Measurements from ENCODE around the gene REEP1. TPM values are rescaled to one million over a fixed set of nuclear protein-coding genes. Genes with fewer than 3 reads are reported as not detected.

REEP1 gene
- total RNA-seq, 1 experiment from 2014 or later = not detected

DNA sequence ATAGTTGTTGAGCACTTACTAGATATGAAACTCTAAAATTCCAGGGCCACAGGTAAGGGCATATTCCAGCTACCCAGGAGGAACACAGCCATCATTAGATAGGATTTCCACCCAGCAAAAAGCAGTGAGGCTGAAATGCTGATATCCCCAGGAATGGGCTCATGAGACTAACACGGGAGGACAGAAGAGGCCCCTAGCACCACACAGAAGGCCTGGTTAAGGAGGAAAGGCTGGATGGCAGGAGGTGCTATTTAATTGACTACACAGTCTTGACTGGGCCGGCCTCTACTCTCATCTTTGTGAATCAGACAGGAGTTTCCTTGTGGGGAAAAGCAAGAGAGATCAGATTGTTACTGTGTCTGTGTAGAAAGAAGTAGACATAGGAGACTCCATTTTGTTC, 76.4 kb downstream of the REEP1 start:
- intact Hi-C loops (cut with micrococcal nuclease) = no loop called here
- H3K9me3 Mint-ChIP-seq (ENCODE audit: unreplicated experiment) = no peaks in the 10 kb centered on the region
- ChIA-PET POLR2A (no interaction called here), CTCF (no interaction called here)
- no peak for TF ChIP-seq CTCF (IDR thresholded peaks at IDR 0.05; ENCODE audit: unreplicated experiment)
- no peaks in the 10 kb centered on the region for H3K36me3 Mint-ChIP-seq (ENCODE audit: insufficient read depth, unreplicated experiment)
- no peaks in the 10 kb centered on the region for H3K27me3 Mint-ChIP-seq (ENCODE audit: insufficient read depth, unreplicated experiment)
- no peak overlapping the region for H3K4me3 Mint-ChIP-seq (ENCODE audit: unreplicated experiment)
- H3K4me1 Mint-ChIP-seq (ENCODE audit: insufficient read depth, unreplicated experiment) = no peaks in the 10 kb centered on the region
- no TSS peak for BruUV-seq (replicated peaks)
- no peak for DNase-seq (ENCODE audit: unreplicated experiment)
- no peak overlapping the region for H3K27ac Mint-ChIP-seq (ENCODE audit: low read depth, unreplicated experiment)

- CTCF ChIA-PET = interaction anchor here (0.6 to 1.5 kb wide), 2 partner anchors 34 to 37 kb away, joined by 6 read pairs; no protein-coding TSS in a partner anchor
- no peaks in the 10 kb centered on the region for H3K4me1 Mint-ChIP-seq (ENCODE audit: insufficient read depth, unreplicated experiment)
- H3K9me3 Mint-ChIP-seq (ENCODE audit: unreplicated experiment) = no peaks in the 10 kb centered on the region
- no peak overlapping the region for H3K4me3 Mint-ChIP-seq (ENCODE audit: unreplicated experiment)
- H3K27ac Mint-ChIP-seq (ENCODE audit: low read depth, unreplicated experiment) = no peak overlapping the region
- DNase-seq (ENCODE audit: unreplicated experiment) = no peak
- no peaks in the 10 kb centered on the region for H3K27me3 Mint-ChIP-seq (ENCODE audit: insufficient read depth, unreplicated experiment)
- intact Hi-C loops (cut with micrococcal nuclease) = no loop called here
- POLR2A ChIA-PET = no interaction called here
- no TSS peak for BruUV-seq (replicated peaks)
- no peak for TF ChIP-seq CTCF (IDR thresholded peaks at IDR 0.05; ENCODE audit: unreplicated experiment)
- H3K36me3 Mint-ChIP-seq (ENCODE audit: insufficient read depth, unreplicated experiment) = no peaks in the 10 kb centered on the region
These were observed 79.3 kb downstream of the REEP1 start for GRCh38 chr2:86258106-86258505.

GRCh38 chr2:86256982-86257381, 80.4 kb downstream of the REEP1 start:
- Mint-ChIP-seq H3K27me3 (ENCODE audit: insufficient read depth, unreplicated experiment) (no peaks in the 10 kb centered on the region), H3K27ac (ENCODE audit: low read depth, unreplicated experiment) (no peak overlapping the region), H3K4me1 (ENCODE audit: insufficient read depth, unreplicated experiment) (no peaks in the 10 kb centered on the region), H3K4me3 (ENCODE audit: unreplicated experiment) (no peak overlapping the region), H3K9me3 (ENCODE audit: unreplicated experiment) (no peaks in the 10 kb centered on the region), H3K36me3 (ENCODE audit: insufficient read depth, unreplicated experiment) (no peaks in the 10 kb centered on the region)
- no peak for TF ChIP-seq CTCF (IDR thresholded peaks at IDR 0.05; ENCODE audit: unreplicated experiment)
- intact Hi-C loops (cut with micrococcal nuclease) = no loop called here
- ChIA-PET CTCF (interaction anchor here (1.5 kb wide), 1 partner anchor 36 kb away, joined by 6 read pairs; no protein-coding TSS in a partner anchor), POLR2A (no interaction called here)
- DNase-seq (ENCODE audit: unreplicated experiment) = no peak
- BruUV-seq (replicated peaks) = no TSS peak

DNA sequence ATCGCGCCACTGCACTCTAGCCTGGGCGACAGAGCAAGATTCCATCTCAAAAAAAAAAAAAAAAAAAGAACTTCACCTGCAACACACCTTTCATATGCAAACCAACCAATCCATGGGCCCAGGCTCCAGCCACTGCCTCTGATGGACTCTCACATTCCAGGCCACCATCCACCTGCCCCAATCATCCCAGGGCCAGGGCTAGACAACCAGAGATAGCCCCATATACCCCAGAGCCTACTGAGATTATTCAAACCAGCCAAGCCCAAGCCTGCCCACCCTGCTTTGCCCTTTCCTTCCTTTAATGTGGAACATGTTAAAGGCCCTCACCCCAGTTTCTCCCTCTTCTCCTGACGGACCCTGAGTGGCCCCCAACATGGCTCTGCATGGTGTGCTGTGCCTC, 81.1 kb downstream of the REEP1 start:
- H3K27me3 Mint-ChIP-seq (ENCODE audit: insufficient read depth, unreplicated experiment) = peaks cover 3% of the 10 kb centered on the region
- H3K4me1 Mint-ChIP-seq (ENCODE audit: insufficient read depth, unreplicated experiment) = no peaks in the 10 kb centered on the region
- no peak overlapping the region for H3K27ac Mint-ChIP-seq (ENCODE audit: low read depth, unreplicated experiment)
- POLR2A ChIA-PET = no interaction called here
- CTCF ChIA-PET = no interaction called here
- no peak for TF ChIP-seq CTCF (IDR thresholded peaks at IDR 0.05; ENCODE audit: unreplicated experiment)
- no peaks in the 10 kb centered on the region for H3K36me3 Mint-ChIP-seq (ENCODE audit: insufficient read depth, unreplicated experiment)
- H3K9me3 Mint-ChIP-seq (ENCODE audit: unreplicated experiment) = no peaks in the 10 kb centered on the region
- no peak for DNase-seq (ENCODE audit: unreplicated experiment)
- H3K4me3 Mint-ChIP-seq (ENCODE audit: unreplicated experiment) = no peak overlapping the region
- no TSS peak for BruUV-seq (replicated peaks)
- intact Hi-C loops (cut with micrococcal nuclease) = no loop called here

Data from MCF 10A (cell line).